Mammary epithelial cell (primary cell): ENCODE results near the gene CDH13.

Experiments
- EZH2 ChIP-seq: IDR thresholded peaks from 2 replicates; pipeline ENCODE4 v1.6.1; 2012; ENCODE audit warnings: low read length, inconsistent platforms, borderline replicate concordance
- TF ChIP-seq, protein P1 (sequence below), 2 donors: IDR thresholded peaks in 1 of 2; conservative IDR thresholded peaks in 1 of 2; 2 replicates each; pipeline ENCODE4 v1.5.1; 2011 to 2012; ENCODE audit warnings: inconsistent platforms in 2 of 2, low read length in 2 of 2, mild to moderate bottlenecking in 2 of 2, control low read depth in 1 of 2, low read depth in 1 of 2; ENCODE audit not compliant: insufficient read depth in 1 of 2; ENCODE audit errors: extremely low read depth in 1 of 2

DNA sequence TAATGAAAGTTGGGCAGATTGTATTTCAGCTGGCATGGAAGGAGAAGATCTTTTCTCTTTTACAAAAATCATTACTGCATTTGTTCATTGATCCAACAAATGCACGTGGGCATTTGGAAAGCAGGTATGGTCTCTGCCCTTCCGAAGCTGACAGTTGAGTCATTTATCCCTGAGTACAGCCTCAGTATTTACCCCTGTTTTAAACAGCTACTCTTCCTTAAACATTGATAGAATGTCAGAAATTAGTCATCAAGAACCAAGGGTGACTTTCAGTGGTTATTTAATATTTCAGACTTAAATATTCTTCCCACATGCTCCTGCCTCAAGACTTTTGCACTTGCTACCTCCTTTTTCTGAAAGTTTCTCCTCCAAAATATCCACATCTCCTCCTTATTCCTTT, 954.3 kb downstream of the CDH13 start:
- TF ChIP-seq, protein P1, sequence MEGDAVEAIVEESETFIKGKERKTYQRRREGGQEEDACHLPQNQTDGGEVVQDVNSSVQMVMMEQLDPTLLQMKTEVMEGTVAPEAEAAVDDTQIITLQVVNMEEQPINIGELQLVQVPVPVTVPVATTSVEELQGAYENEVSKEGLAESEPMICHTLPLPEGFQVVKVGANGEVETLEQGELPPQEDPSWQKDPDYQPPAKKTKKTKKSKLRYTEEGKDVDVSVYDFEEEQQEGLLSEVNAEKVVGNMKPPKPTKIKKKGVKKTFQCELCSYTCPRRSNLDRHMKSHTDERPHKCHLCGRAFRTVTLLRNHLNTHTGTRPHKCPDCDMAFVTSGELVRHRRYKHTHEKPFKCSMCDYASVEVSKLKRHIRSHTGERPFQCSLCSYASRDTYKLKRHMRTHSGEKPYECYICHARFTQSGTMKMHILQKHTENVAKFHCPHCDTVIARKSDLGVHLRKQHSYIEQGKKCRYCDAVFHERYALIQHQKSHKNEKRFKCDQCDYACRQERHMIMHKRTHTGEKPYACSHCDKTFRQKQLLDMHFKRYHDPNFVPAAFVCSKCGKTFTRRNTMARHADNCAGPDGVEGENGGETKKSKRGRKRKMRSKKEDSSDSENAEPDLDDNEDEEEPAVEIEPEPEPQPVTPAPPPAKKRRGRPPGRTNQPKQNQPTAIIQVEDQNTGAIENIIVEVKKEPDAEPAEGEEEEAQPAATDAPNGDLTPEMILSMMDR (conservative IDR thresholded peaks at IDR 0.05 in 1 of 2, IDR thresholded peaks at IDR 0.05 in 1 of 2; ENCODE audit: extremely low read depth in 1 of 2, insufficient read depth in 1 of 2, low read depth in 1 of 2, low read length in 2 of 2) = no peak
- no peak for TF ChIP-seq EZH2
